ENCODE results near the gene TENT5C.

The TENT5C gene

DNA sequence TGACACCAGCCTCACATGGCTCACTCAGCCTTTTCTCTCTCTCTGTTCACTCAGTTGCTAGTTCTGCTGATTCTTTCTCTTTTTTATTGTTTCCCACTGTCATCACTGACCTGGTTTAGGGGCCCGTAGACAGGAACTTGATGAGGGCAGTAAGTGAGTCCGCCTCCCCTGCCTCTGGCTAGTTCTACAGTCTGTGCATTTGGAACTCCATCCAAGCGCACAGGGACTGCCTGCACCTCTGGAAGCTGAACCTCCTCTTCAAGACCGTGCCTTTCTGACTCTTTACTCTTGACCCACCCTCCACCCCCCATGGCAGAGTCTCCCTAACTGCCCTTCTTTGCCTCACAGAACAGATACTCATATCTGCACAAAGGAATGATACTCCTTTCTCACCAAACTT, 4.2 kb downstream of the TENT5C start:
- peaks cover 41% of the 10 kb centered on the region for H3K27me3 ChIP-seq (ENCODE audit: insufficient read depth, low read length)
- H3K9me3 ChIP-seq (ENCODE audit: insufficient read depth, low read depth, low read length): no peaks in the 10 kb centered on the region
- H3K9ac ChIP-seq (ENCODE audit: low read depth, low read length): no peak overlapping the region
- H3K4me3 ChIP-seq (ENCODE audit: low read length): no peak overlapping the region
- H3K4me1 ChIP-seq (ENCODE audit: insufficient read depth, low read length): peaks cover 14% of the 10 kb centered on the region
- H3K27ac ChIP-seq (ENCODE audit: low read length): no peak overlapping the region
- H3K36me3 ChIP-seq (ENCODE audit: insufficient read depth, low read depth, low read length): no peaks in the 10 kb centered on the region

GRCh38 chr1:117611121-117611601, 5.3 kb downstream of the TENT5C start:
- H3K36me3 ChIP-seq (ENCODE audit: insufficient read depth, low read depth, low read length): no peaks in the 10 kb centered on the region
- H3K27ac ChIP-seq (ENCODE audit: low read length): no peak overlapping the region
- H3K9me3 ChIP-seq (ENCODE audit: insufficient read depth, low read depth, low read length): no peaks in the 10 kb centered on the region
- H3K4me3 ChIP-seq (ENCODE audit: low read length): no peak overlapping the region
- H3K27me3 ChIP-seq (ENCODE audit: insufficient read depth, low read length): peaks cover 41% of the 10 kb centered on the region
- no peak overlapping the region for H3K9ac ChIP-seq (ENCODE audit: low read depth, low read length)
- peaks cover 14% of the 10 kb centered on the region for H3K4me1 ChIP-seq (ENCODE audit: insufficient read depth, low read length)

- no peaks in the 10 kb centered on the region for H3K36me3 ChIP-seq (ENCODE audit: insufficient read depth, low read depth, low read length)
- no peak overlapping the region for H3K4me3 ChIP-seq (ENCODE audit: low read length)
- peaks cover 14% of the 10 kb centered on the region for H3K4me1 ChIP-seq (ENCODE audit: insufficient read depth, low read length)
- H3K27ac ChIP-seq (ENCODE audit: low read length): no peak overlapping the region
- H3K9ac ChIP-seq (ENCODE audit: low read depth, low read length): no peak overlapping the region
- H3K27me3 ChIP-seq (ENCODE audit: insufficient read depth, low read length): peaks cover 33% of the 10 kb centered on the region
- H3K9me3 ChIP-seq (ENCODE audit: insufficient read depth, low read depth, low read length): no peaks in the 10 kb centered on the region
Observed at GRCh38 chr1:117611894-117612483, 6.1 kb downstream of the TENT5C start.

GRCh38 chr1:117612517-117613248, 6.8 kb downstream of the TENT5C start:
- Histone ChIP-seq H3K36me3 (ENCODE audit: insufficient read depth, low read depth, low read length) (no peaks in the 10 kb centered on the region), H3K4me3 (ENCODE audit: low read length) (no peak overlapping the region), H3K27me3 (ENCODE audit: insufficient read depth, low read length) (peaks cover 26% of the 10 kb centered on the region), H3K9ac (ENCODE audit: low read depth, low read length) (no peak overlapping the region), H3K27ac (ENCODE audit: low read length) (no peak overlapping the region), H3K4me1 (ENCODE audit: insufficient read depth, low read length) (peaks cover 9% of the 10 kb centered on the region), H3K9me3 (ENCODE audit: insufficient read depth, low read depth, low read length) (no peaks in the 10 kb centered on the region)

GRCh38 chr1:117613249-117613968, 7.6 kb downstream of the TENT5C start:
- H3K36me3 ChIP-seq (ENCODE audit: insufficient read depth, low read depth, low read length): no peaks in the 10 kb centered on the region
- H3K27ac ChIP-seq (ENCODE audit: low read length): no peak overlapping the region
- H3K4me3 ChIP-seq (ENCODE audit: low read length): no peak overlapping the region
- peaks cover 18% of the 10 kb centered on the region for H3K27me3 ChIP-seq (ENCODE audit: insufficient read depth, low read length)
- peaks cover 4% of the 10 kb centered on the region; the same call in 1 of the 2 replicates for H3K4me1 ChIP-seq (ENCODE audit: insufficient read depth, low read length)
- H3K9me3 ChIP-seq (ENCODE audit: insufficient read depth, low read depth, low read length): no peaks in the 10 kb centered on the region
- no peak overlapping the region for H3K9ac ChIP-seq (ENCODE audit: low read depth, low read length)

DNA sequence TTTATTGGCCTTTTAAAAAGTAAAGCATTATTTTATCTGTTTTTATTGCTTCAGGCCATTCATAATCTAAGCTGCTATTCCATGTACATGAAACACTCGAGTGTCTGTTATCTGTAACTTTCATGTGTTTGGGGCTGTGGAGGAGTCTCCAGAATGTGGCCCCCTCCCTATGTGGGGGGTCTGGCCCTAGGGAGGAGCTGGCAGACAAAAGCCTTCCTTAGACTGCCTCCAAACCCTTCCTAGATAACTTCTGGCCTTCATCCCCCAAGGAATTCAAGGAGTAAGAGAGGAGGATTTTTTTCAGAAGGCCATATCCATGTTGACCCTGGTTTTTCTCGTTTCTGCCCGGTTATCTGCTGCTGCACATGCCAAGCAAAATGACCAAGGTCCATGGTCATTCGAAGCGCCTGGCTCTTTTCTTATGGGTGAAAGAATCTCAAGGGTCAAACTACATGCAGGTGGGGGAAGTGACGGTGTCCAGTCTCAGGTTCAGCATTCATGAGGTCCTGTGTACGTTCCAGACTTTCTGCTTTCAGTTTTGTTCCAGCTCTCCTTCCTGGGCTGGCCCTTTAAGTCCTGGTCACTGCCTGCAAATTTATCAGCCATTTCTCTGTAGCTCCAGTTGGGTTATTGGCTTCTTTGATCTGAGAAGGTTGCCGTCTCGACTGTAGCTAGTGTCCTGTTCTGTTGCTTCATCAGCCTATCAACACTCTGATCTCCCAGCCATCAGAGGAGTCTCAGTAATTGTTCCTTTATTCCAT, 8.3 kb downstream of the TENT5C start:
- peaks cover 11% of the 10 kb centered on the region for H3K27me3 ChIP-seq (ENCODE audit: insufficient read depth, low read length)
- peaks cover 4% of the 10 kb centered on the region; the same call in 1 of the 2 replicates for H3K4me1 ChIP-seq (ENCODE audit: insufficient read depth, low read length)
- H3K4me3 ChIP-seq (ENCODE audit: low read length): no peak overlapping the region
- no peak overlapping the region for H3K27ac ChIP-seq (ENCODE audit: low read length)
- H3K36me3 ChIP-seq (ENCODE audit: insufficient read depth, low read depth, low read length): no peaks in the 10 kb centered on the region
- H3K9ac ChIP-seq (ENCODE audit: low read depth, low read length): no peak overlapping the region
- no peaks in the 10 kb centered on the region for H3K9me3 ChIP-seq (ENCODE audit: insufficient read depth, low read depth, low read length)

- H3K4me3 ChIP-seq (ENCODE audit: low read length): no peak overlapping the region
- H3K9ac ChIP-seq (ENCODE audit: low read depth, low read length): no peak overlapping the region
- no peaks in the 10 kb centered on the region for H3K36me3 ChIP-seq (ENCODE audit: insufficient read depth, low read depth, low read length)
- H3K27me3 ChIP-seq (ENCODE audit: insufficient read depth, low read length): peaks cover 4% of the 10 kb centered on the region; the same call in 1 of the 2 replicates
- no peak overlapping the region for H3K27ac ChIP-seq (ENCODE audit: low read length)
- H3K9me3 ChIP-seq (ENCODE audit: insufficient read depth, low read depth, low read length): no peaks in the 10 kb centered on the region
- H3K4me1 ChIP-seq (ENCODE audit: insufficient read depth, low read length): peaks cover 4% of the 10 kb centered on the region; the same call in 1 of the 2 replicates
Observed at GRCh38 chr1:117615474-117615873, 9.6 kb downstream of the TENT5C start.

GRCh38 chr1:117616356-117616755, 10.5 kb downstream of the TENT5C start:
- Histone ChIP-seq H3K27ac (ENCODE audit: low read length) (no peak overlapping the region), H3K4me3 (ENCODE audit: low read length) (no peak overlapping the region), H3K9ac (ENCODE audit: low read depth, low read length) (no peak overlapping the region), H3K9me3 (ENCODE audit: insufficient read depth, low read depth, low read length) (no peaks in the 10 kb centered on the region), H3K27me3 (ENCODE audit: insufficient read depth, low read length) (peaks cover 4% of the 10 kb centered on the region; the same call in 1 of the 2 replicates), H3K36me3 (ENCODE audit: insufficient read depth, low read depth, low read length) (no peaks in the 10 kb centered on the region), H3K4me1 (ENCODE audit: insufficient read depth, low read length) (peaks cover 4% of the 10 kb centered on the region; the same call in 1 of the 2 replicates)

- Histone ChIP-seq H3K27ac (ENCODE audit: low read length) (no peak overlapping the region), H3K27me3 (ENCODE audit: insufficient read depth, low read length) (peaks cover 4% of the 10 kb centered on the region; the same call in 1 of the 2 replicates), H3K4me1 (ENCODE audit: insufficient read depth, low read length) (peaks cover 4% of the 10 kb centered on the region; the same call in 1 of the 2 replicates), H3K9me3 (ENCODE audit: insufficient read depth, low read depth, low read length) (no peaks in the 10 kb centered on the region), H3K36me3 (ENCODE audit: insufficient read depth, low read depth, low read length) (no peaks in the 10 kb centered on the region), H3K9ac (ENCODE audit: low read depth, low read length) (no peak overlapping the region), H3K4me3 (ENCODE audit: low read length) (no peak overlapping the region)
Observed at GRCh38 chr1:117616967-117617366, 11.1 kb downstream of the TENT5C start.

GRCh38 chr1:117618450-117619122, 12.7 kb downstream of the TENT5C start:
- H3K9ac ChIP-seq (ENCODE audit: low read depth, low read length): no peak overlapping the region
- no peaks in the 10 kb centered on the region for H3K4me1 ChIP-seq (ENCODE audit: insufficient read depth, low read length)

DNA sequence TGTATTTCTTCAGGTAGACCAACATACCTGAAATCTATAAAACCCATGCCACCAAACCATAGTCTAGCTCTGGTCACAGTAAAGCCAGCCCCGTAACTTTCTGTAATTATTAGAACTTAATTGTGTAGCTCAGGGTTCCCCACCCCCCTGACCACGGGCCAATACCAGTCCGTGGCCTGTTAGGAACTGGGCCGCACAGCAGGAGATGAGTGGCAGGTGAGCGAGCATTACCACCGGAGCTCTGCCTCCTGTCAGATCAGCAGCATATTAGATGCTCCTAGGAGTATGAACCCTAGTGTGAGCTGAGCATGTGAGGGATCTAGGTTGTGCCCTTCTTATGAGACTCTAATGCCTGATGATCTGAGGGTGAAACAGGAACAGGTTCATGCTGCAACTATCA, 14.6 kb downstream of the TENT5C start:
- Histone ChIP-seq H3K9ac (ENCODE audit: low read depth, low read length) (no peak overlapping the region), H3K27me3 (ENCODE audit: insufficient read depth, low read length) (peaks cover 4% of the 10 kb centered on the region; the same call in 1 of the 2 replicates), H3K9me3 (ENCODE audit: insufficient read depth, low read depth, low read length) (no peaks in the 10 kb centered on the region), H3K4me3 (ENCODE audit: low read length) (no peak overlapping the region), H3K36me3 (ENCODE audit: insufficient read depth, low read depth, low read length) (no peaks in the 10 kb centered on the region), H3K4me1 (ENCODE audit: insufficient read depth, low read length) (no peaks in the 10 kb centered on the region), H3K27ac (ENCODE audit: low read length) (no peak overlapping the region)

More at GRCh38 chr1:117618450-117619122, 12.7 kb downstream of the TENT5C start:
- Histone ChIP-seq H3K4me3 (ENCODE audit: low read length) (no peak overlapping the region), H3K9me3 (ENCODE audit: insufficient read depth, low read depth, low read length) (no peaks in the 10 kb centered on the region), H3K27me3 (ENCODE audit: insufficient read depth, low read length) (peaks cover 4% of the 10 kb centered on the region; the same call in 1 of the 2 replicates), H3K27ac (ENCODE audit: low read length) (no peak overlapping the region), H3K36me3 (ENCODE audit: insufficient read depth, low read depth, low read length) (no peaks in the 10 kb centered on the region)
